DOHH2 (cell line): ENCODE data around the gene CD244.

ENCODE experiments used
- H3F3A ChIP-seq: fragments of 200-600 bp; sonication (generic), shearing (Covaris generic); 2 replicates; pipeline ENCODE4 v1.6.0; 2016; ENCODE audit warnings: antibody characterized with exemption, mild to moderate bottlenecking; ENCODE audit not compliant: control insufficient read depth, insufficient read depth
- H3K27ac ChIP-seq: fragments of 200-600 bp; sonication (generic); 2 replicates; pipeline ENCODE4 v1.5.1; 2014; ENCODE audit warnings: low read depth, mild to moderate bottlenecking, low read length, moderate library complexity
- H3K27me3 ChIP-seq: fragments of 200-600 bp; sonication (generic); 2 replicates; pipeline ENCODE4 v1.6.1; 2014; ENCODE audit warnings: mild to moderate bottlenecking, low read length, mixed read lengths; ENCODE audit not compliant: control insufficient read depth
- H3K36me3 ChIP-seq: fragments of 200-600 bp; sonication (generic); 2 replicates; pipeline ENCODE4 v1.6.1; 2014; ENCODE audit warnings: mild to moderate bottlenecking, low read length, moderate library complexity, mixed read lengths; ENCODE audit not compliant: control insufficient read depth
- H3K4me1 ChIP-seq: fragments of 200-600 bp; sonication (generic); 2 replicates; pipeline ENCODE4 v1.6.1; 2014; ENCODE audit warnings: mild to moderate bottlenecking, low read length, mixed read lengths; ENCODE audit not compliant: control insufficient read depth
- H3K4me2 ChIP-seq: fragments of 200-600 bp; sonication (generic); 2 replicates; pipeline ENCODE4 v1.6.0; 2014; ENCODE audit warnings: mild to moderate bottlenecking, low read length, moderate library complexity
- H3K4me3 ChIP-seq: fragments of 200-600 bp; sonication (generic); 2 replicates; pipeline ENCODE4 v1.5.1; 2014; ENCODE audit warnings: mild to moderate bottlenecking, low read length, mixed read lengths
- H3K79me2 ChIP-seq: fragments of 200-600 bp; sonication (generic); 2 replicates; pipeline ENCODE4 v1.6.1; 2014; ENCODE audit warnings: mild to moderate bottlenecking, low read length, mixed read lengths; ENCODE audit not compliant: control insufficient read depth
- H3K9me2 ChIP-seq: fragments of 200-600 bp; sonication (generic); replicated peaks from 2 replicates; pipeline ENCODE4 v1.6.1; 2014; ENCODE audit warnings: mild to moderate bottlenecking, low read length, mixed read lengths; ENCODE audit not compliant: control insufficient read depth
- H3K9me3 ChIP-seq: fragments of 200-600 bp; sonication (generic); 2 replicates; pipeline ENCODE4 v1.6.1; 2014; ENCODE audit warnings: antibody characterized with exemption, low read length, mixed read lengths; ENCODE audit not compliant: control insufficient read depth, insufficient read depth
- H4K20me1 ChIP-seq: fragments of 200-600 bp; sonication (generic); 2 replicates; pipeline ENCODE4 v1.6.0; 2014; ENCODE audit warnings: low read depth, mild to moderate bottlenecking, antibody characterized with exemption, low read length, moderate library complexity; ENCODE audit not compliant: control insufficient read depth, insufficient read depth
- EZH2phosphoT487 ChIP-seq: fragments of 200-600 bp; sonication (generic); IDR thresholded peaks from 2 replicates; pipeline ENCODE4 v1.6.1; 2017; ENCODE audit warnings: borderline replicate concordance, mild to moderate bottlenecking, antibody characterized with exemption, low read length, moderate library complexity, mixed read lengths
- TF ChIP-seq, protein P1 (sequence below): fragments of 200-600 bp; sonication (generic); IDR thresholded peaks from one replicate; pipeline ENCODE4 v1.5.1; 2014; ENCODE audit warnings: antibody characterized with exemption, mild to moderate bottlenecking, low read depth, low read length; ENCODE audit not compliant: poor library complexity, severe bottlenecking

Gene CD244

GRCh38 chr1:160891474-160891873 lies 28.8 kb upstream of the CD244 start:
- Histone ChIP-seq H3K36me3 (no peaks in the 10 kb centered on the region), H4K20me1 (no peaks in the 10 kb centered on the region), H3K4me3 (no peak overlapping the region), H3K27me3 (no peaks in the 10 kb centered on the region; the same call in 1 of the 2 replicates), H3K9me2 (no peaks in the 10 kb centered on the region), H3K27ac (no peak overlapping the region), H3K79me2 (no peaks in the 10 kb centered on the region), H3F3A (no peaks in the 10 kb centered on the region), H3K4me2 (no peak overlapping the region), H3K4me1 (no peaks in the 10 kb centered on the region), H3K9me3 (no peaks in the 10 kb centered on the region)
- TF ChIP-seq, protein P1, sequence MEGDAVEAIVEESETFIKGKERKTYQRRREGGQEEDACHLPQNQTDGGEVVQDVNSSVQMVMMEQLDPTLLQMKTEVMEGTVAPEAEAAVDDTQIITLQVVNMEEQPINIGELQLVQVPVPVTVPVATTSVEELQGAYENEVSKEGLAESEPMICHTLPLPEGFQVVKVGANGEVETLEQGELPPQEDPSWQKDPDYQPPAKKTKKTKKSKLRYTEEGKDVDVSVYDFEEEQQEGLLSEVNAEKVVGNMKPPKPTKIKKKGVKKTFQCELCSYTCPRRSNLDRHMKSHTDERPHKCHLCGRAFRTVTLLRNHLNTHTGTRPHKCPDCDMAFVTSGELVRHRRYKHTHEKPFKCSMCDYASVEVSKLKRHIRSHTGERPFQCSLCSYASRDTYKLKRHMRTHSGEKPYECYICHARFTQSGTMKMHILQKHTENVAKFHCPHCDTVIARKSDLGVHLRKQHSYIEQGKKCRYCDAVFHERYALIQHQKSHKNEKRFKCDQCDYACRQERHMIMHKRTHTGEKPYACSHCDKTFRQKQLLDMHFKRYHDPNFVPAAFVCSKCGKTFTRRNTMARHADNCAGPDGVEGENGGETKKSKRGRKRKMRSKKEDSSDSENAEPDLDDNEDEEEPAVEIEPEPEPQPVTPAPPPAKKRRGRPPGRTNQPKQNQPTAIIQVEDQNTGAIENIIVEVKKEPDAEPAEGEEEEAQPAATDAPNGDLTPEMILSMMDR, result no peak
- no peak for TF ChIP-seq EZH2phosphoT487

DNA sequence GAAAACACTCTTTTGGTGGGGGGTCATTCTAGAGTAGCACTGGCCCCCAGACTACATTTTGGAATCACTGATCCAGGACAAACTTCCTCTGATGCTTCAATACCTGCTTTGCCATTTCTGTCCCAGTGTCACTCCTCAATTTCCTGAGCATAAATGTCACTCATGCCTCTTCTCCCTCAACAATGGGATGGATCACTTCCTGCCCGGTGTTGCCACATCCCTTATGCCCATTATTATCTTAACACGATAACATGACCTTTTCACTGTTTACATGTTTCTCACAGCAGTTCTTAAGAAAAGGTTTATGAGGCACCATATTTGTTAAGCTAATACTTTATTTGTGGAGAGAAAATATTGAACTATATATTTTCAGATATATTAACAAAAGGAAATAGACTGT lies 26.2 kb upstream of the CD244 start:
- no peak for TF ChIP-seq EZH2phosphoT487
- TF ChIP-seq, protein P1, result no peak
- no peaks in the 10 kb centered on the region for H3K9me2 ChIP-seq

GRCh38 chr1:160887071-160887470 lies 24.4 kb upstream of the CD244 start:
- H4K20me1 ChIP-seq, result no peaks in the 10 kb centered on the region
- H3K27ac ChIP-seq, result no peak overlapping the region
- H3K36me3 ChIP-seq, result no peaks in the 10 kb centered on the region
- no peaks in the 10 kb centered on the region for H3F3A ChIP-seq
- H3K9me3 ChIP-seq, result no peaks in the 10 kb centered on the region
- no peaks in the 10 kb centered on the region for H3K9me2 ChIP-seq
- no peak for TF ChIP-seq EZH2phosphoT487
- TF ChIP-seq, protein P1, result no peak
- no peaks in the 10 kb centered on the region; the same call in 1 of the 2 replicates for H3K27me3 ChIP-seq
- no peaks in the 10 kb centered on the region for H3K4me1 ChIP-seq
- no peak overlapping the region for H3K4me2 ChIP-seq
- H3K4me3 ChIP-seq, result no peak overlapping the region
- no peaks in the 10 kb centered on the region for H3K79me2 ChIP-seq

More for the DNA sequence above, 26.2 kb upstream of the CD244 start:
- no peaks in the 10 kb centered on the region for H4K20me1 ChIP-seq
- no peaks in the 10 kb centered on the region for H3K36me3 ChIP-seq
- no peaks in the 10 kb centered on the region for H3K4me1 ChIP-seq
- no peak overlapping the region for H3K27ac ChIP-seq
- no peaks in the 10 kb centered on the region; the same call in 1 of the 2 replicates for H3K27me3 ChIP-seq
- no peak overlapping the region for H3K4me3 ChIP-seq
- H3K9me3 ChIP-seq, result no peaks in the 10 kb centered on the region
- H3K79me2 ChIP-seq, result no peaks in the 10 kb centered on the region
- H3K4me2 ChIP-seq, result no peak overlapping the region
- H3F3A ChIP-seq, result no peaks in the 10 kb centered on the region
